Lung microvascular endothelial cell (primary cell): ENCODE results near the gene MMP25. TPM values are rescaled to one million over a fixed set of nuclear protein-coding genes. Genes with fewer than 3 reads are reported as not detected.
"Not testable (repeated sequence)": the region's sequence is repeated elsewhere in the genome, so short reads cannot be mapped to it uniquely, and the experiment has no call there.

Source experiments
- DNase-seq, 2 donors: peaks; one replicate each; pipeline versions ENCODE4 v3.0.0 to v3.0.0-alpha.2; 2010; ENCODE audit warnings: low read depth in 2 of 2
- total RNA-seq: library from RNA; depleted of rRNA; stranded (reverse); fragments of >200 nt; gene quantifications from 2 replicates; pipeline ENCODE4 v1.2.1, GENCODE V29; 2014

Gene MMP25
- total RNA-seq, 1 donor from 2014 or later, result under 0.01 TPM

- DNase-seq, result not testable (repeated sequence)
These were observed 25.8 kb downstream of the MMP25 start for GRCh38 chr16:3072148-3072547.

DNA sequence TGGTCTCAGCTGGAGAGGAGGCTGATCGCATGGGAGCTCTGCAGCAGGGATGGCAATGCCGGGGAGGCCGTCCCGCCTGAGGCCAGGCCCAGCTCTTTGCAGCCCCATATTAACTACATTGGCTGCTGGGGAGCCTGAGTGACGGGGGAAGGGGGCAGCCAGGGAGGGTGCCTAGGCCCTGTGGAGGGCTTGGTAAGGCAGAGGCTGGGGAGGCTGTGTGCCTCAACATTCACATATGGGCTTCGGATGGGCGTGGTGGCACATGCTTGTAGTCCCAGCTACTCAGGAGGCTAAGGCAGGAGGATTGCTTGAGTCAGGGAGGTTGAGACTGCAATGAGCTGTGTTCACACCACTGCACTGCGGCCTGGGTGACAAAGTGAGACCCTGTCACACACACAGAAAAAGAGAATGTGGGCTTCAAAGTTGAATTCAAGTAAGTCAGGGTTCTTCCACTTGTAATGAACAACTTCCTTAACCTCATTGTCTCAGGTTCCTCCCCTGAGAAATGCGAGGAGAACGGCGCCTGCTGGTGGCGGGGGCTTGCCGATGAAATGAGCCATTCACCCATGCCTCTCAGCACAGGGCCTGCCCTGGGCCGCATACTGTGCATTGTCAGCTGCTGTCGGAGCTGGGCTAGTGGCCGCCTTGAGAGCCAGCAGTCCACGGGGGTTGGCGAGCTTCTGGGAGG lies 26.4 kb downstream of the MMP25 start:
- not testable (repeated sequence) for DNase-seq

DNA sequence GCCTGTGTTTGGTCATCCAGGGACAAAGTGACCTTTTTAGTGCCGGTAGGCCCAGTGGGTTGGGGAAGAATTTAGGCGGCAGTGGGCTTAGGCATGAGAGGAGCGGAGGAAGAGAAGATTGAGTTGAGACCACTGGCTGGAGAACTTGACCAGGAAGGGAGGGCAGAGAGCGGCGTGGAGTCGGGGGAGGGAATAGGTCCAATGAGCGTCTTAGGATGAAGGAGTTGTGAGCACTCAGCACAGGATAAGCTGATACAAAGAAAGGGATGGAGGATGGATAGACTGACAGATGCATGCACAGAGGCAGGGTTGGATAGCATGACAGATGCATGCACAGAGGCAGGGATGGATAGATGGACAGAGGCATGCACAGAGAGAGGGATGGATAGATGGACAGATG lies 27.1 kb downstream of the MMP25 start:
- no peak for DNase-seq

- DNase-seq, result no peak
These were observed 28.6 kb downstream of the MMP25 start for GRCh38 chr16:3074860-3075522.

GRCh38 chr16:3075523-3075915 lies 29.2 kb downstream of the MMP25 start:
- DNase-seq, result no peak

DNA sequence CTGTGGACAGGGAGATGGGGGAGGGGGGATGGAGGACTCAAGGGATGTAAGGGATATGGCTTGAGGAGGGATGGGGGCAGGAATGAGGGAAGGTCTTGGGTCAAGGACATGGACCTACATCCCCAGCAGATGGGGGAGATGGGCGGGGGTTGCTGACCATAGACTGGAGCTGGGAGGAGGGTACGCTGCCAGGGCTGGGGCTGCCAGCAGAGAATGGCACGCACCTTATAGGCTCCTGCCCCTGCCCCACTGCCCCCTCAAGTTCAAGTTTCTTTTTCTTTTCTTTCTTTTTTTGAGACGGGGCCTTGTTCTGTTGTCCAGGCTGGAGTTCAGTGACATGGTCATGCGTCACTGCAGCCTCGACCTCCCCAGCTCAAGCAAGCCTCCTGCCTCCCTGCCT lies 29.6 kb downstream of the MMP25 start:
- not testable (repeated sequence) for DNase-seq

DNA sequence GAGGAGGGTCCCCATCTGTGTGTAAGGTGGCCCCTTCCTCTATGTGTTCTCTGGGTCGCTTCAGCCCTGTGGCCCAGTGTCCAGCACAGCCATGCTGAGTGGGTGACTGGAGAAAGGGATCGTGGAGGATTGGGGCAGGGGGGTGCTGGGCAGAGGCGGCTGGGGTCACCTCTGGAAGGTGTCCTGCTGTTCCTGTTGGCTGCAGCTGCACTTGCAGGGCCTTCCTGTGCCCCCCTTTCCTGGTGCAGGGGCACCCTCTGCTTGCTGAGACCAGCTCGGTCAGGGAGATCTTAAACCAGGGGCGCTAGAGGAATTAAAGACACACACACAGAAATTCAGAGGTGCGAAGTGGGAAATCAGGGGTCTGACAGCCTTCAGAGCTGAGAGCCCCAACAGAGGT lies 30.2 kb downstream of the MMP25 start:
- no peak for DNase-seq

- DNase-seq, result no peak
These were observed 33.7 kb downstream of the MMP25 start for GRCh38 chr16:3080024-3080423.

DNA sequence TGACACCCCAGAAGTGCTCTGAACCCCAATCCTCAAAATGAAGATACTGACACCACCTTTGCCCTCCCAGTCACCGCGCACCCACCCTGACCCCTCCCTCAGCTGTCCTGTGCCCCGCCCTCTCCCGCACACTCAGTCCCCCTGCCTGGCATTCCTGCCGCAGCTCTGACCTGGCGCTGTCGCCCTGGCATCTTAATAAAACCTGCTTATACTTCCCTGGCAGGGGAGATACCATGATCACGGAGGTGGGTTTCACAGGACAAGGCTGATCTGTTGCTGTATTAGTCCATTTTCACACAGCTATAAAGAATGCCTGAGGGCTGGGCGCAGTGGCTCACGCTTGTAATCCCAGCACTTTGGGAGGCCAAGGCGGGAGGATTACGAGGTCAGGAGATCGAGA lies 35.6 kb downstream of the MMP25 start:
- DNase-seq, result not testable (repeated sequence)

DNA sequence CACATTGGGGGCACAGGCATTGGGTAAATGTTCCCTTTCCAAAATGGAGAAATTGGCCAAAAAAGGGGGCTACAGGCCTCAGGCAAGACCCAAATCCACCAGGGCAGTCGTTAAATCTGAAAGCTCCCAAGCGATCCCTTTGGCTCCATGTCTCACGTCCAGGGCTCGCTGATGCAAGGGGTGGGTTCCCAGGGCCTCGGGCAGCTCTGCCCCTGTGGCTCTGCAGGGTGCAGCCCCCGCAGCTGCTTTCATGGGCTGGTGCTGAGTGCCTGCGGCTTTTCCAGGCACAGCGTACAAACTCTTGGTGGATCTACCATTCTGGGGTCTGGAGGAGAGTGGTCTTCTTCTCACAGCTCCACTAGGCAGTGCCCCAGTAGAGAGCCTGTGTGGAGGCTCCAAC lies 37.0 kb downstream of the MMP25 start:
- DNase-seq, result not testable (repeated sequence)

DNA sequence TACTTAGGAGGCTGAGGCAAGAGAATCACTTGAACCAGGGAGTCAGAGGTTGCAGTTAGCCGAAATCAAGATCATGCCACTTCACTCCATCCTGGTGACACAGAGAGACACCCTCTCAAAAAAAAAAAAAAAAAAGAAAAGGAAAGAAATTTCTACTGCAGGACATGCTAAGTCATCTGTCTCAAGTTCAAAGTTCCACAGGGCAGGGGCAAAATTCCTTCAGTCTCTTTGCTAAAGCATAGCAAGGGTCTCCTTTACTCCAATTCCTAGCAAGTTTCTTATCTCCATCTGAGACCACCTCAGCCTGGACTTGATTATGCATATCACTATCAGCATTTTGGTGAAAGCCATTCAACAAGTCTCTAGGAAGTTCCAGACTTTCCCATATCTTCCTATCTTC lies 38.1 kb downstream of the MMP25 start:
- no peak for DNase-seq

- no peak for DNase-seq
These were observed 38.8 kb downstream of the MMP25 start for GRCh38 chr16:3084969-3085670.

DNA sequence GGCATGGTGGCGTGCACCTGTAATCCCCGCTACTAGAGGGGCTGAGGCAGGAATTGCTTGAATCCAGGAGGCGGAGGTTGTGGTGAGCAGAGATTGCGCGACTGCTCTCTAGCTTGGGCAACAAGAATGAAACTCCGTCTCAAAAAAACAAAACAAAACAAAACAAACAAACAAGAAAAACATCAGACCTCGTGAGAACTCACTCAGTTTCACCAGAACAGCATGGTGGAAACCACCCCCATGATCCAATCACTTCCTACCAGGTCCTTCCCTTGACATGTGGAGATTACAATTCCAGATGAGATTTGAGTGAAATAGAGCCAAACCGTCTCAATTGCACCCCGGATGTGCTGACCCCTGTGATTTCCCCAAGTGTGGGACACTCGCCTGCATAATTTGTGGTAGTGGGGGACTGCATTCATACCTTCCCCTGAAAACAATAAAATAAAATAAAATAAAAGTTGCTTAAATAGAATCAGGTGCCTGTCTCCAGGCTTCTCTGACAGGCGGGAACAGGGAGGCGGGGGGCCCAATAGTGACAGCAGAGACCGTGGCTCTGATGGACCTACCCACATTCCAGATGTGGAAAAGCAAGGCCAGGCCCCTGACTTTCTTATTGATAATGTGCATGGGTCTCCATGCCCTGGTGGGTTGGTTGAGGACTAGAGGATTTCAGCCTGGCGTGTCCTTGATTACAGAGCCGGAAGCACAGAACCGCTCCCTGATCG lies 39.7 kb downstream of the MMP25 start:
- DNase-seq, result no peak

GRCh38 chr16:3086596-3087242 lies 40.4 kb downstream of the MMP25 start:
- peak; percentile 37 to 72 for DNase-seq

DNA sequence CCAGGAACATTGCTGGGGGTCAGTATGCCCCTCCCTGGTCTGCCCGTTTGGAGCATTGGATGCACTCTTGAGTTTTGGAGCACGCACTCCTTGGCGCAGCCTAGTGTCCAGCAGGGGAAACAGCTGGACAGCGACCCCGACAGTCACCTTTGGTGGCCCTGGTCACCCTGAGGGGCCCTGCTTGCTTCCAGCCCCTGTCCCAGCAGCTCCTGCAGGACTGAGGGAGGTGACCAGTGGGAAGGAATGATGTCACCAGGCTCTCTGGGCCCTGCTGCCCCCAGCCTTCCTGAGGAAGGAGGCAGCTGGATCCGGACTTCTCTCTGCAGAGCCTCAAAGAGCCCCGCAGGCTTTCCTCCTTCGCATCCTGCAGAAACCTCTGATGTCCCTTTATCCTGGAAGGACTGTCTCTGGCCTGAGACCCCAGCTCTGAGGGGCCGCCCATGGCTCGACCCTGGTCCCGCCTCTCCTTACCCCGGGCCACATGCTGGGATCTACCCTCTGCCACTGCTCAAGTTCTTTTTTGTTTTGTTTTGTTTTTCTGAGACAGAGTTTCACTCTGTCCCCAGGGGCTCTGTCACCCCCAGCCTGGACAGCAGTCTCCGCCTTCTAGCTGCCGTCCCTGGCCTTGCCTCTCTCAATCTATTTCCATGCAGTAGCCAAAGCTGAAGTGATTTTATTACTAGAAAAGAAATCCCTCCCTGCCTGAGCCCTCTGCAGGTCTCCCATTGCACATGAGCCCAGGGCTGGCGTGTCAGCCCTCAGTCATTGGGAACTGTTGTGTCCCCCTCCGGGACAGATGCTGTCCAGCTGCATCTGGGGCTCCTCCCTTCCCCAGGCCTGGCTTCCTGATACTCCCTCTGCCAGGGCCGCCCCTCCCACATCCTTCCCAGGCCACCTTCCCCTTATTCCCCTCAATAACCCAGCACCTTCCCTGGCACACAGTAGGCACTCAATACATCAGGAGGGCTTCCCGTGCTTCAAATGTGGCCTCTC lies 41.2 kb downstream of the MMP25 start:
- peak; percentile 65 to 88 for DNase-seq

- DNase-seq, result no peak
These were observed 42.1 kb downstream of the MMP25 start for GRCh38 chr16:3088450-3088849.

DNA sequence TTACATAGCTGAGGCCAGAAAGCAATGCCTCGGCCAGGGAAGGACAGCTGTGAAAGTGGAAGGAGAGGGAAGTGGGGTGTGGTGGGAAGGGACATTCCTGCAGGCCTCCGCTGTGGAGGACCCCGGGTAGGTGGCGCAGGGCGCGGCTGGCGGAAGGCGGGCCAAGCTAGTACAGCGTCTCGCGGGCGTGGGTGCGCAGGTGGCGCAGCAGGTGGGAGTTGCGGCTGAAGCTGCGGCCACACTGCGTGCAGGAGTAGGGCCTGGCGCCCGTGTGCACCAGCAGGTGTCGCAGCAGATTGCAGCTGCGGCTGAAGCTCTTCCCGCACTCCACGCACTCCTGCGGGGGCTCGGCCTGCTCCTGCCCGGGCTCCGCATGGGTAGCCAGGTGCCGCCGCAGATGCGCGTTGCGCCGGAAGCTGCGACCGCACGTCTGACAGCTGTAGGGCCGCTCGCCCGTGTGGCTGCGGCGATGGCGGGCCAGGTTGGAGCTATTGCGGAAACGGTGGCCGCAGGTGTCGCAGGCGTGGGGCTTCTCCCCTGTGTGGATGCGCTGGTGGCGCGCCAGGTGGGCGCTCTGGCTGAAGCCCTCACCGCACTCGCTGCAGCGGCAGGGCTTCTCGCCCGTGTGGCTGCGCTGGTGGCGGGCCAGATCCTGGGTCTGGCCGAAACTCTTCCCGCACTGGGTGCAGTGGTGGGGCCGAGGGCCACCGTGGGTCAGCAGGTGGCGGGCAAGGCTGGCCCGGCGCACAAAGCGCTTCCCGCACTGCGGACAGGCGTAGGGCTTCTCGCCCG lies 42.8 kb downstream of the MMP25 start:
- no peak for DNase-seq

- DNase-seq, result no peak
These were observed 43.6 kb downstream of the MMP25 start for GRCh38 chr16:3089717-3090592.
